Ishikawa (cell line): ENCODE data around the gene SRRM3.

Experiments used
- CEBPB ChIP-seq: IDR thresholded peaks from 2 replicates; pipeline ENCODE4 v1.6.1; 2012
- CREB1 ChIP-seq: IDR thresholded peaks from 2 replicates; pipeline ENCODE4 v1.6.1; 2012; ENCODE audit warnings: low read depth
- EGR1 ChIP-seq: IDR thresholded peaks from 2 replicates; pipeline ENCODE4 v1.6.1; 2012
- EP300 ChIP-seq: IDR thresholded peaks from 2 replicates; pipeline ENCODE4 v1.6.1; 2012; ENCODE audit warnings: borderline replicate concordance
- FOXM1 ChIP-seq: IDR thresholded peaks from 2 replicates; pipeline ENCODE4 v1.6.1; 2012; ENCODE audit warnings: low read depth, borderline replicate concordance
- MAX ChIP-seq: IDR thresholded peaks from 2 replicates; pipeline ENCODE4 v1.6.1; 2012
- NFIC ChIP-seq: IDR thresholded peaks from 2 replicates; pipeline ENCODE4 v1.6.1; 2012
- RAD21 ChIP-seq: IDR thresholded peaks from 2 replicates; pipeline ENCODE4 v1.6.1; 2012; ENCODE audit warnings: low read depth
- REST ChIP-seq: IDR thresholded peaks from 2 replicates; pipeline ENCODE4 v1.6.1; 2012; ENCODE audit warnings: low read depth, mild to moderate bottlenecking
- TAF1 ChIP-seq: IDR thresholded peaks from 2 replicates; pipeline ENCODE4 v1.6.1; 2012; ENCODE audit warnings: low read depth, mild to moderate bottlenecking
- TCF12 ChIP-seq: IDR thresholded peaks from 2 replicates; pipeline ENCODE4 v1.6.1; 2012; ENCODE audit warnings: low read depth
- TEAD4 ChIP-seq: IDR thresholded peaks from 2 replicates; pipeline ENCODE4 v1.6.1; 2012
- YY1 ChIP-seq: IDR thresholded peaks from 2 replicates; pipeline ENCODE4 v1.6.1; 2012; ENCODE audit warnings: low read depth
- ZBTB7A ChIP-seq: IDR thresholded peaks from 2 replicates; pipeline ENCODE4 v1.6.1; 2012; ENCODE audit warnings: low read depth

- TF ChIP-seq TAF1 (no peak), EP300 (no peak), EGR1 (no peak), MAX (no peak), YY1 (no peak), RAD21 (no peak), REST (no peak), TCF12 (no peak), FOXM1 (no peak), TEAD4 (no peak), NFIC (no peak), CREB1 (no peak), ZBTB7A (no peak), CEBPB (no peak)
Measured at GRCh38 chr7:76330673-76331072, 129.0 kb downstream of the SRRM3 start.
